Suppressor macrophage treated with lipopolysaccharide for 4 hours (primary cell): ENCODE data around the gene FIGNL2.

Experiments
- DNase-seq: peaks from one replicate; pipeline ENCODE4 v3.0.0-alpha.2; 2020

Gene FIGNL2

GRCh38 chr12:51873251-51873994 is 24.9 kb upstream of the FIGNL2 start:
- no peak for DNase-seq

GRCh38 chr12:51872689-51872981 is 24.1 kb upstream of the FIGNL2 start:
- no peak for DNase-seq

GRCh38 chr12:51871918-51872688 is 23.6 kb upstream of the FIGNL2 start:
- no peak for DNase-seq

GRCh38 chr12:51871126-51871525 is 22.6 kb upstream of the FIGNL2 start:
- peak; percentile 80 for DNase-seq

- DNase-seq = no peak
Observed at GRCh38 chr12:51870504-51870903, 22.0 kb upstream of the FIGNL2 start.

GRCh38 chr12:51869931-51870330 is 21.4 kb upstream of the FIGNL2 start:
- DNase-seq = peak; percentile 36

GRCh38 chr12:51869496-51869865 is 21.0 kb upstream of the FIGNL2 start:
- no peak for DNase-seq

- no peak for DNase-seq
Observed at GRCh38 chr12:51868821-51869495, 20.4 kb upstream of the FIGNL2 start.

GRCh38 chr12:51867796-51868428 is 19.4 kb upstream of the FIGNL2 start:
- DNase-seq = no peak

GRCh38 chr12:51867371-51867770 is 18.9 kb upstream of the FIGNL2 start:
- DNase-seq = no peak

- no peak for DNase-seq
Observed at GRCh38 chr12:51866762-51867161, 18.2 kb upstream of the FIGNL2 start.

- no peak for DNase-seq
Observed at GRCh38 chr12:51866324-51866723, 17.8 kb upstream of the FIGNL2 start.

- no peak for DNase-seq
Observed at GRCh38 chr12:51865757-51866270, 17.3 kb upstream of the FIGNL2 start.

- DNase-seq = no peak
Observed at GRCh38 chr12:51864833-51865670, 16.5 kb upstream of the FIGNL2 start.

GRCh38 chr12:51863933-51864832 is 15.7 kb upstream of the FIGNL2 start:
- no peak for DNase-seq

GRCh38 chr12:51863363-51863932 is 14.9 kb upstream of the FIGNL2 start:
- no peak for DNase-seq

- DNase-seq = no peak
Observed at GRCh38 chr12:51862947-51863346, 14.4 kb upstream of the FIGNL2 start.

GRCh38 chr12:51860986-51861385 is 12.5 kb upstream of the FIGNL2 start:
- no peak for DNase-seq

- DNase-seq = no peak
Observed at GRCh38 chr12:51855586-51856428, 7.3 kb upstream of the FIGNL2 start.
